Tibial nerve (tissue), 4 donors: ENCODE measurements around the gene RNF144B. TPM values are rescaled to one million over a fixed set of nuclear protein-coding genes. Genes with fewer than 3 reads are reported as not detected.
"Not testable (repeated sequence)": the region's sequence is repeated elsewhere in the genome, so short reads cannot be mapped to it uniquely, and the experiment has no call there.

ENCODE experiments used
- DNase-seq, 2 donors: peaks; one replicate each; pipeline ENCODE4 v3.0.0-alpha.2; 2019; ENCODE audit warnings: low spot score in 2 of 2
- H3K27ac ChIP-seq, 4 donors: fragments of 200-600 bp; sonication (generic) in 3 of 4; one replicate each; pipeline ENCODE4 v1.5.1; 2017 to 2019; ENCODE audit warnings: mild to moderate bottlenecking in 1 of 4
- H3K27me3 ChIP-seq, 2 donors: fragments of 200-600 bp; sonication (generic) in 1 of 2; one replicate each; pipeline versions ENCODE4 v1.5.1 to v1.6.0; 2017 to 2019
- H3K36me3 ChIP-seq, 3 donors: fragments of 200-600 bp; sonication (generic); one replicate each; pipeline ENCODE4 v1.5.1; 2018 to 2019
- H3K4me1 ChIP-seq, 4 donors: fragments of 200-600 bp; sonication (generic) in 3 of 4; one replicate each; pipeline ENCODE4 v1.5.1; 2017 to 2019
- H3K4me3 ChIP-seq, 4 donors: fragments of 200-600 bp; sonication (generic) in 3 of 4; one replicate each; pipeline ENCODE4 v1.5.1; 2017 to 2019; ENCODE audit warnings: mild to moderate bottlenecking in 1 of 4, moderate library complexity in 1 of 4
- H3K9me3 ChIP-seq, 4 donors: fragments of 200-600 bp; sonication (generic) in 3 of 4; one replicate each; pipeline ENCODE4 v1.5.1; 2017 to 2019
- EP300 ChIP-seq, 2 donors: sonication (generic); formaldehyde crosslinking; IDR thresholded peaks; one replicate each; pipeline ENCODE4 v1.6.1; 2017; ENCODE audit warnings: antibody characterized with exemption in 2 of 2, mild to moderate bottlenecking in 1 of 2
- POLR2A ChIP-seq, 2 donors: fragments of 450-650 bp; IDR thresholded peaks; one replicate each; pipeline ENCODE4 v1.6.1; 2017; ENCODE audit warnings: antibody characterized with exemption in 2 of 2, mild to moderate bottlenecking in 2 of 2, moderate library complexity in 2 of 2
- WGBS, 2 donors: methylation state at CpG; one replicate each; pipeline ENCODE4 v1.1.5; 2018; 5-methylcytosine and 5-hydroxymethylcytosine counted together
- total RNA-seq, 4 donors: library from RNA; depleted of rRNA; stranded (reverse); fragments of >200 nt; gene quantifications; one replicate each; pipeline ENCODE4 v1.1.0, GENCODE V29; 2016
- TF ChIP-seq, protein P1 (sequence below), 5 experiments: fragments of 200-600 bp in 3 of 5; fragments of 450-650 bp in 2 of 5; sonication (generic) in 3 of 5; IDR thresholded peaks; one replicate each; pipeline ENCODE4 v1.5.1; 2016 to 2019; ENCODE audit warnings: antibody characterized with exemption in 5 of 5, mild to moderate bottlenecking in 3 of 5, moderate library complexity in 2 of 5

RNF144B gene
- total RNA-seq, 4 donors from 2014 or later: 6.5 to 15.5 (median 13.6) TPM

DNA sequence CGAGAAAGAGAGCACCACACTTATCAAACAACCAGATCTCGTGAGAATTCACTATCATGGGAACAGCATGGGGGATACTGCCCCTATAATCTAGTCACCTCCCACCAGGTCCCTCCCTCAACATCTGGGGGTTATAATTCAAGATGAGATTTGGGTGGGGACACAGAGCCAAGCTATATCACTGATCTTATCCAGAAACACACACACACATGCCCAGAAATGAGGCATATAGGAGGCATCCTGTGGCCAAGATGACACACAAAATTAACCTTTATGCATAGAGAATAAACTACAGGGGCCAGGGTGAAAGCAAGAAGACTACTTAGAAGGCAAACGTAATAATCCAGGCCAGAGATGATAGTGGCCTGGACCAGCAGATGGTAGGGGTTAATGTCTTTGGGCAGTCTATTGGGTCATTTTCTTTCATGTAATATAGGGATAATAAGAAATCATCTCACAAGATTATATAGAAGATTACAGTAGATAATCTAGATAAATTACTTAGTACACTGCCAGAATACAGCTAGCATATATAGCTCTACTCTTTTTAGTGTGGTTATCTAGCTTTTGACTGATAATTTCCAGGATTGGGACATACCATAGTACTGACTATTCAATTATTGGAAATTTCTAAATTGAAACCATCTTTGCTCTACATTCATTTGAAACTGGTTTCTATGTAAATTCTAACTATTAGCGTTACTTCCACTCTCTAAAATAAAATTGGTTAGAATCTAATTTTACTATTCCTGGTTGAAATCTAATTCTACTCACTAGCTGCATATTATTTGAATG is 20.0 kb downstream of the RNF144B start:
- 94 to 99% methylated on average over 4 of the region's 4 CpGs for WGBS, 2 donors
- H3K4me1 ChIP-seq: peaks cover 0 to 5% (median 0%) of the 10 kb centered on the region in 4 donors
- H3K27me3 ChIP-seq: no peaks in the 10 kb centered on the region
- H3K4me3 ChIP-seq: no peak overlapping the region
- H3K27ac ChIP-seq: no peak overlapping the region
- TF ChIP-seq EP300 (IDR thresholded peaks at IDR 0.05) (no peak), POLR2A (IDR thresholded peaks at IDR 0.05) (no peak)
- TF ChIP-seq, protein P1, sequence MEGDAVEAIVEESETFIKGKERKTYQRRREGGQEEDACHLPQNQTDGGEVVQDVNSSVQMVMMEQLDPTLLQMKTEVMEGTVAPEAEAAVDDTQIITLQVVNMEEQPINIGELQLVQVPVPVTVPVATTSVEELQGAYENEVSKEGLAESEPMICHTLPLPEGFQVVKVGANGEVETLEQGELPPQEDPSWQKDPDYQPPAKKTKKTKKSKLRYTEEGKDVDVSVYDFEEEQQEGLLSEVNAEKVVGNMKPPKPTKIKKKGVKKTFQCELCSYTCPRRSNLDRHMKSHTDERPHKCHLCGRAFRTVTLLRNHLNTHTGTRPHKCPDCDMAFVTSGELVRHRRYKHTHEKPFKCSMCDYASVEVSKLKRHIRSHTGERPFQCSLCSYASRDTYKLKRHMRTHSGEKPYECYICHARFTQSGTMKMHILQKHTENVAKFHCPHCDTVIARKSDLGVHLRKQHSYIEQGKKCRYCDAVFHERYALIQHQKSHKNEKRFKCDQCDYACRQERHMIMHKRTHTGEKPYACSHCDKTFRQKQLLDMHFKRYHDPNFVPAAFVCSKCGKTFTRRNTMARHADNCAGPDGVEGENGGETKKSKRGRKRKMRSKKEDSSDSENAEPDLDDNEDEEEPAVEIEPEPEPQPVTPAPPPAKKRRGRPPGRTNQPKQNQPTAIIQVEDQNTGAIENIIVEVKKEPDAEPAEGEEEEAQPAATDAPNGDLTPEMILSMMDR (IDR thresholded peaks at IDR 0.05): no peak
- DNase-seq: no peak
- H3K9me3 ChIP-seq: no peaks in the 10 kb centered on the region
- no peaks in the 10 kb centered on the region for H3K36me3 ChIP-seq

DNA sequence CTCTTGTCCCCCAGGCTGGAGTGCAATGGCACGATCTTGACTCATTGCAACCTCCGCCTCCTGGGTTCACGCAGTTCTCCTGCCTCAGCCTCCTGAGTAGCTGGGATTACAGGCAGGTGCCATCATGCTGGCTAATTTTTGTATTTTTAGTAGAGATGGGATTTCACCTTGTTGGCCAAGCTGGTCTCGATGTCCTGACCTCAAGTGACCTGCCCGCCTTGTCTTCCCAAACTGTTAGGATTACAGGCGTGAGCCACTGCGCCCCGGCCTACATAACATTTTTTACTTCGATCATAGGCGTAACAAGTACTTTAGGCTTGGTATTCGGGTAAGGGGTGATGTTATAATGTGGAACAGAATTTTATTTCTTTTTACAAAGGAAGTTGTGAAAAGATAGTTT is 22.5 kb downstream of the RNF144B start:
- DNase-seq, H3K9me3 ChIP-seq, H3K36me3 ChIP-seq, H3K4me3 ChIP-seq, H3K27ac ChIP-seq, H3K27me3 ChIP-seq, H3K4me1 ChIP-seq: not testable (repeated sequence)
- whole genome bisulfite sequencing, 2 donors: 92 to 97% methylated on average over 11 of the region's 11 CpGs

DNA sequence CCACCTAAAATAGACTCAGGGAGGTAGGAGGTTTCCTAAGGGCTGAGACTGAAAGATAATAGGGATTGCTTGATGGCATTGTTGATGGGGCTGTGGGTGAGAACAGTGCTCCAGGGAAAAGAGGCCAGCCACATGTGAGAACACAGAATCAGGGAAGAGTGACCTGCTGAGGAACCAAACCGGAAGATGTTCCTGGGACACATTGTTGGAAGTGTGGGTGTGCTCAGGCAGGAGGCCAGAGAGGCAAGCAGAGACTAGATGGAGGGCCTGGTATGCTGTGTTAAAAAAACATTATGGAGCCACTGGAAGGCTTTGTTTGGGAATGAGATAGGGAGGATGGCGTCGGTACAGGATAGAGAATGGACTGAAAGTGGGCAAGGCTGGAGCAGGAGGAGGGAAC is 23.3 kb downstream of the RNF144B start:
- DNase-seq: no peak
- Histone ChIP-seq H3K4me1 (peaks cover 0 to 7% (median 0%) of the 10 kb centered on the region in 4 donors), H3K27ac (no peak overlapping the region), H3K27me3 (no peaks in the 10 kb centered on the region), H3K36me3 (no peaks in the 10 kb centered on the region), H3K4me3 (no peak overlapping the region), H3K9me3 (no peaks in the 10 kb centered on the region)
- 79 to 85% methylated on average over 3 of the region's 3 CpGs for WGBS, 2 donors
- TF ChIP-seq, protein P1 (IDR thresholded peaks at IDR 0.05): no peak
- no peak for TF ChIP-seq EP300 (IDR thresholded peaks at IDR 0.05)
- no peak for TF ChIP-seq POLR2A (IDR thresholded peaks at IDR 0.05)

DNA sequence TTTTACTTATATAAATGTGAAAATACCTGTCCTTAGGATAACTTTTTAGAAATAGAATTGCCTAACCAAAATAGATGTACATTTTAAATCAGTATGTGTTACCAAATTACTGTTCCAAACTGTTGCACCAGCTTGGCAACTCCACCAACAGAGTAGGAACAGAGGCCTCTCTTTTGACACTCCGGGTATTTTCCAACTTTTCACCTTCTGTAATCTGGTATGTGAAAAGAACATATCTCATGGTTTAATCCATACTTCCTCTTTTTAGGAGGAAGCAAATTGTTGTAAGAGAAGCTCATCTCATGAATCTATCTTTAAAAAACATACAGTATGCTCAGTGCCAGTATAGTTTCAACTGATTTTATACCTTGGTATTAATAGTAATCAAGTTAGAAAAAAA is 24.9 kb downstream of the RNF144B start:
- DNase-seq: no peak
- Histone ChIP-seq H3K4me1 (peaks cover 0 to 15% (median 0%) of the 10 kb centered on the region in 4 donors), H3K27me3 (no peaks in the 10 kb centered on the region), H3K27ac (no peak overlapping the region), H3K9me3 (no peaks in the 10 kb centered on the region), H3K36me3 (no peaks in the 10 kb centered on the region), H3K4me3 (no peak overlapping the region)
- 87 to 91% methylated on average over 1 of the region's 1 CpG for WGBS, 2 donors
- TF ChIP-seq EP300 (IDR thresholded peaks at IDR 0.05) (peak in 1 of 2 donors; percentile 34), POLR2A (IDR thresholded peaks at IDR 0.05) (no peak)

DNA sequence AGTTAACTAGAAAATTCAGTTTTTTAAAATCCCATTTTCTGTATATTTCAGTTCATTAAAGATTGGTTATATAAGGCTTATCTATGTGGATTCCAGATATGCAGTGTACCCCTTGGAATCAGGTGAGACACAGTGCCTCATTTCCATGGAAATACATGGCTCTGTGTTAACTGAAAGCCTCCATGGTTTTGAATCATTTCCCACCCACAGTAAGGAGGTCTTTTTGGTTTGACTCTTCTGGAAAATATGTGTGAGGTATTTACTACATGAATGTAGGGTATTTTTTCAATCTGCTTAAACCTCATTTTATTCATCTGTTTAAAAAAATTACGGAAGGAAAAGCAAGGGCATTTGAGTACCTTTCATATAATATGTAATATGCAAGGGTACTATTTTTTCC is 25.5 kb downstream of the RNF144B start:
- Histone ChIP-seq H3K27me3 (no peaks in the 10 kb centered on the region), H3K4me1 (peaks cover 0 to 15% (median 0%) of the 10 kb centered on the region in 4 donors), H3K9me3 (no peaks in the 10 kb centered on the region), H3K4me3 (no peak overlapping the region), H3K36me3 (no peaks in the 10 kb centered on the region), H3K27ac (no peak overlapping the region)
- no peak for DNase-seq
- TF ChIP-seq, protein P1 (IDR thresholded peaks at IDR 0.05): no peak
- TF ChIP-seq POLR2A (IDR thresholded peaks at IDR 0.05): no peak
- TF ChIP-seq EP300 (IDR thresholded peaks at IDR 0.05): no peak
- 69 to 76% methylated on average over 1 of the region's 1 CpG for WGBS, 2 donors

DNA sequence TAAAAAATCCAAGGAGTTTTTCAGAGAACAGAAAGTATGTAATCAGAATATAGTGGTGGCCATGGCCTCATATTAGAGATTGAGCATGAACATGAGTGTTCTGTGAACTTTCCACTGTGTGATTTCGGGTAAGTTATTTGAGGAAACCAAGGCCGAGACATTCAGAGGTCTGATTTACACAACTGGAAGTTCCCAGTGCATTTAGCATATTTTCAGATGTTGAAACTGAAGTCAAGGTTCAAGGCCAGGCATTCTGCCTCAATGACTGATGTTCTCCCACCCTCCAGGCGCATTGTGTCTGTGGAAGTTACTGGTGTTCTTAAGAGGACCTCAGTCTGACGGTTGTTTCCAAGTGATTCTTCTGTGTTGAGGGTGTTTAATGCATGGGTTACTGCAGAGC is 26.2 kb downstream of the RNF144B start:
- Histone ChIP-seq H3K9me3 (no peaks in the 10 kb centered on the region), H3K27ac (no peak overlapping the region), H3K4me1 (peaks cover 0 to 15% (median 0%) of the 10 kb centered on the region in 4 donors), H3K4me3 (no peak overlapping the region), H3K36me3 (no peaks in the 10 kb centered on the region), H3K27me3 (no peaks in the 10 kb centered on the region)
- 87 to 88% methylated on average over 4 of the region's 4 CpGs for WGBS, 2 donors
- no peak for TF ChIP-seq EP300 (IDR thresholded peaks at IDR 0.05)
- no peak for TF ChIP-seq POLR2A (IDR thresholded peaks at IDR 0.05)
- TF ChIP-seq, protein P1 (IDR thresholded peaks at IDR 0.05): no peak
- DNase-seq: no peak
